AG10803 (cell line): ENCODE results near the gene MOB4.

Experiments used
- DNase-seq: peaks from one replicate; pipeline ENCODE4 v3.0.0; 2010; ENCODE audit warnings: low read depth
- H3K4me3 ChIP-seq: 2 replicates; pipeline ENCODE4 v1.5.1; 2011; ENCODE audit warnings: mild to moderate bottlenecking, low read length, control low read depth
- TF ChIP-seq, protein P1 (sequence below): conservative IDR thresholded peaks from 2 replicates; pipeline ENCODE4 v1.5.1; 2011; ENCODE audit warnings: mild to moderate bottlenecking, low read length, control low read depth, inconsistent platforms

The MOB4 gene

GRCh38 chr2:197495433-197496134 lies 20.3 kb upstream of the MOB4 start:
- TF ChIP-seq, protein P1, sequence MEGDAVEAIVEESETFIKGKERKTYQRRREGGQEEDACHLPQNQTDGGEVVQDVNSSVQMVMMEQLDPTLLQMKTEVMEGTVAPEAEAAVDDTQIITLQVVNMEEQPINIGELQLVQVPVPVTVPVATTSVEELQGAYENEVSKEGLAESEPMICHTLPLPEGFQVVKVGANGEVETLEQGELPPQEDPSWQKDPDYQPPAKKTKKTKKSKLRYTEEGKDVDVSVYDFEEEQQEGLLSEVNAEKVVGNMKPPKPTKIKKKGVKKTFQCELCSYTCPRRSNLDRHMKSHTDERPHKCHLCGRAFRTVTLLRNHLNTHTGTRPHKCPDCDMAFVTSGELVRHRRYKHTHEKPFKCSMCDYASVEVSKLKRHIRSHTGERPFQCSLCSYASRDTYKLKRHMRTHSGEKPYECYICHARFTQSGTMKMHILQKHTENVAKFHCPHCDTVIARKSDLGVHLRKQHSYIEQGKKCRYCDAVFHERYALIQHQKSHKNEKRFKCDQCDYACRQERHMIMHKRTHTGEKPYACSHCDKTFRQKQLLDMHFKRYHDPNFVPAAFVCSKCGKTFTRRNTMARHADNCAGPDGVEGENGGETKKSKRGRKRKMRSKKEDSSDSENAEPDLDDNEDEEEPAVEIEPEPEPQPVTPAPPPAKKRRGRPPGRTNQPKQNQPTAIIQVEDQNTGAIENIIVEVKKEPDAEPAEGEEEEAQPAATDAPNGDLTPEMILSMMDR, result no peak

GRCh38 chr2:197496695-197497094 lies 19.2 kb upstream of the MOB4 start:
- no peak overlapping the region for H3K4me3 ChIP-seq
- no peak for DNase-seq
- TF ChIP-seq, protein P1, result no peak

More at GRCh38 chr2:197495433-197496134, 20.3 kb upstream of the MOB4 start:
- H3K4me3 ChIP-seq, result no peak overlapping the region
- DNase-seq, result no peak

DNA sequence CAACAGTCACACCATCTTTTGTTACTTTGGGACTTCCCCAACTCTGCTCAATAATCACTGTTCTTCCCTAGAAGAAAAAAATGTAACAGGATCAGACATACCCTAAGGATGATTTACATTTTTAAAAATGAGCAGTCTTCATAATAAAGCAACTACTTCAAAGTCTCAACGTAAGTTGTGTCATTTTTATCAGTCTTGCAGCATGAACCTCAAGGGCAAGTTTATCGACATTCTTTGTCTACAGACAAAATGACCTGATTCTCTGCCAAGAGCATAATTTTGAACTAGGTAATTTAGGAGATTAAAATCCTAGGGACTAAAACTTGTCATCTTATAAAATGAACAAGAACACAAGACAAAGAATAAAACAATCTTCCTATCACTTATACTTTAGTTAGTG lies 18.5 kb upstream of the MOB4 start:
- no peak for DNase-seq
- no peak overlapping the region for H3K4me3 ChIP-seq
- TF ChIP-seq, protein P1, result no peak

DNA sequence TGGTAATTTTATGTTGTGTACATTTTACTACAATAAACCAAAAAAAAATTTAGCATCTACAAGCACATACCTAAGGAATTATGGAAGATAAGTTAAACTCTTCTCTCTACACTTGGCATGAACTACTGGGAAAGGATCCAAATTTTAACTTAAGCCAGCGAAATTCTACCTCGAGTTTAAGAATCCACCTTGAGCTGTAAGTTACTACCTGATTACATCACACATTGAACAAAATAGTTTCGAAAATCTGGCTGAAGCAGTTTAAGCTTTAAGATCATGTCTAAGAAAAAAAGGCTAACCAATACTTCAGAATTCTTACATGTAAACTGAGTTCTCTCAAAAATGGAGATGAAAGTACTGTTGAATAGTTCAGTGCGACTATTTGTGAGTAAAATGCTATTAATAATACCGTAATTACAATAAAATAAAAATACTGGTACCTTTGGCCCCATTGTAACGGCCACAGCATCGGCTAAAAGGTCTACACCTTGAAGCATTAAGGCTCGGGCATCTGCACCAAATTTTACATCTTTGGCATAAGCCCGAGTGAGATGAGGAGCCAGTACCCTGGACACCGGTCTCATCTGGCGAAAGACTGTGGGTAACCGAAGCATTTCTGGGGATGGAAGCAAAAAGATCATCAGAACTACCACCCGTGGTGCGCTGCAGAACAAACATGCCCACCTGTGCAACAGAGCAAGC lies 17.5 kb upstream of the MOB4 start:
- TF ChIP-seq, protein P1, result no peak
- DNase-seq, result peak; percentile 10

GRCh38 chr2:197498937-197499593 lies 16.8 kb upstream of the MOB4 start:
- TF ChIP-seq, protein P1, result no peak
- peak overlapping the region; percentile 84 for H3K4me3 ChIP-seq
- DNase-seq, result peak; percentile 34

More for the DNA sequence above, 17.5 kb upstream of the MOB4 start:
- peak overlapping the region; percentile 84 for H3K4me3 ChIP-seq

GRCh38 chr2:197499594-197500502 lies 16.0 kb upstream of the MOB4 start, which contains the start of the genes HSPD1 and HSPE1:
Gene HSPD1, minus strand, starts transcription at chr2:197499840. Its CDS starts 992 bp downstream, at chr2:197498848.
Gene HSPE1, plus strand, starts transcription at chr2:197500379. Its CDS starts 58 bp downstream, at chr2:197500437.
- TF ChIP-seq, protein P1, result no peak
- peak; percentile 99 for DNase-seq
- peak within 1 kb of the TSS; percentile 84 for H3K4me3 ChIP-seq
